Lung microvascular endothelial cell (primary cell): ENCODE data around the gene ARSB. TPM values are rescaled to one million over a fixed set of nuclear protein-coding genes. Genes with fewer than 3 reads are reported as not detected.

Experiments
- DNase-seq, 2 donors: peaks; one replicate each; pipeline versions ENCODE4 v3.0.0 to v3.0.0-alpha.2; 2010; ENCODE audit warnings: low read depth in 2 of 2
- total RNA-seq: library from RNA; depleted of rRNA; stranded (reverse); fragments of >200 nt; gene quantifications from 2 replicates; pipeline ENCODE4 v1.2.1, GENCODE V29; 2014

Gene ARSB
- total RNA-seq, 1 donor from 2014 or later: 11.7 TPM

GRCh38 chr5:78838753-78839152 is 146.4 kb downstream of the ARSB start:
- no peak for DNase-seq

- DNase-seq: no peak
These were observed 147.3 kb downstream of the ARSB start for GRCh38 chr5:78837836-78838235.

- no peak for DNase-seq
These were observed 149.9 kb downstream of the ARSB start for GRCh38 chr5:78835176-78835575.

GRCh38 chr5:78833284-78833683 is 151.8 kb downstream of the ARSB start:
- DNase-seq: no peak

GRCh38 chr5:78830528-78831046 is 154.5 kb downstream of the ARSB start:
- no peak for DNase-seq

- DNase-seq: no peak
These were observed 155.1 kb downstream of the ARSB start for GRCh38 chr5:78829811-78830527.

GRCh38 chr5:78827725-78828124 is 157.4 kb downstream of the ARSB start:
- DNase-seq: no peak

- DNase-seq: peak in 1 of 2 donors; percentile 10
These were observed 160.3 kb downstream of the ARSB start for GRCh38 chr5:78824831-78825281.

- DNase-seq: no peak
These were observed 161.9 kb downstream of the ARSB start for GRCh38 chr5:78823196-78823595.

- DNase-seq: no peak
These were observed 163.5 kb downstream of the ARSB start for GRCh38 chr5:78821536-78822021.

GRCh38 chr5:78819707-78820106 is 165.4 kb downstream of the ARSB start:
- no peak for DNase-seq

- DNase-seq: no peak
These were observed 165.9 kb downstream of the ARSB start for GRCh38 chr5:78819166-78819565.

- DNase-seq: no peak
These were observed 168.9 kb downstream of the ARSB start for GRCh38 chr5:78816143-78816765.

- no peak for DNase-seq
These were observed 171.1 kb downstream of the ARSB start for GRCh38 chr5:78813906-78814530.

GRCh38 chr5:78813286-78813685 is 171.8 kb downstream of the ARSB start:
- DNase-seq: no peak

- DNase-seq: no peak
These were observed 173.2 kb downstream of the ARSB start for GRCh38 chr5:78811866-78812265.

- DNase-seq: peak in 1 of 2 donors; percentile 55
These were observed 173.8 kb downstream of the ARSB start for GRCh38 chr5:78811121-78811817.

GRCh38 chr5:78810098-78810920 is 174.8 kb downstream of the ARSB start:
- no peak for DNase-seq

GRCh38 chr5:78809444-78809843 is 175.7 kb downstream of the ARSB start:
- no peak for DNase-seq

GRCh38 chr5:78808818-78809217 is 176.3 kb downstream of the ARSB start:
- no peak for DNase-seq

- DNase-seq: no peak
These were observed 176.7 kb downstream of the ARSB start for GRCh38 chr5:78808380-78808779.
